Measurements from ENCODE around the gene HPCAL1.
A peak's percentile ranks its signal among the peaks of the same experiment; 100 is the strongest.
"Not testable (repeated sequence)": the region's sequence is repeated elsewhere in the genome, so short reads cannot be mapped to it uniquely, and the experiment has no call there.

The HPCAL1 gene

DNA sequence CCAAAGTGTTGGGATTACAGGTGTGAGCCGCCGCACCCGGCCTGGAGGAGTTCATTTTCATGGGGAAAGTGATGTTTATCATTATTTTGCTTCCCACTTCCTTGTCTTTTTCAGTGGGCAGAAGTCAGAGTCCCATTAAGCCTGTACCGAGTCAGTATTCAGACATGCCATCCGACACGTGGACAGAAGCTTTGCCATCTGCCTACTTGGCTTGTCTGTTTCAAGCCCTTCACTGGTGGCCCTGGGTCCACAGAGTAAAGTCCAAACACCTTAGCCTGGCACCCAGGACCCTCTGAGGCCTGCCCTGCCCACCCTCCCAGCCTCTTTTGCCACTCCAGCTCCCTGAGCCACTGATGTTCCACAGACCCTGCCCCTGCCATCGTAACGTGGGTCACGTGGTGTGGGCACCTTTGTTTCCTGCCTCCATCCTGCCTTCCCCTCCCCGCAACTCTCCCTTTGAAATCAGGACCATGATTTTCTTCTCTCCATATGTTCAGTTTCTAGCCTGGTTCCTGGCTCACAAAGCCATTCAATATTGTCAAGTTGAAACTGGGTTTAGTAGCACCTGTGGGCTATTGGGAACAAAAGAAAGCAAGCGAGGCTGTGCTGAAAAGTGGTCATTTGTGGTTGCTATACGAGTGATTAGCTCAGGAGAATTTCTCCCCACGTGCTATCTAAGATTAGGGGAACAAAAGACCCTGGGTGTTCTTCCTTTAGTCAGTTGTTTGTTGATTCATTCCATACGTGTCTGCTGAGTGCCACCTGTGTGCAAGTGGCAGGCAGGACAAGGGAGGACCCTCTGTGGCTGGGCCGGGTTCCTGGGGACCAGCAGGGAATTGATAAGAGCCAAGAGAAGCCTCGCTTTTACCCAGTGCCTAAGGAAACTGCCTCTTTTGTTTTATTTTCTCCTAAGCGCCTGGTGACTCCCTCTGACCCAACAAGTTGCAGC lies 150.5 kb downstream of the HPCAL1 start:
- TF ChIP-seq CTCF (conservative IDR thresholded peaks at IDR 0.05; ENCODE audit: low read length), result no peak
- no peak overlapping the region for H3K4me3 ChIP-seq (ENCODE audit: low read length)
- no peak for DNase-seq (ENCODE audit: low read depth)

DNA sequence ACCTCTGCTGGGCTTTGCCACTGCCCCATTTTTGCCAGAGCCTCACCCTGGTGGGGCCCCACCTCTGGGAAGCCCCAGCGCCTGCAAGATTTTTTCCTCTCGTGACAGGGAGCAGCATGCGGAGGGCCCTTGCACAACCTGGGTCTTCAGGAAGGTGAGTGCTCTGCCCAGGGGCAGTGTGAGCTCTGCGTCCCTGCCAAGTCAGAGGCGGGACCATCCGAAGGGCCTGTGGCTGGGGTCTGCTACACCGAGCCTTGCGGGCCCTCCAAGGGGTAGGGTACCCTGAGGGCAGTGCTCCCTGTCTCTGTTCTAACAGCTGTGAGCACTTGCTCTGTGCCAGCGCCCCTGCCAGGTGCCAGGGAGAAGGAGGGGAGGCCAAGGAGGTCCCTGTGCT lies 151.2 kb downstream of the HPCAL1 start:
- TF ChIP-seq CTCF (conservative IDR thresholded peaks at IDR 0.05; ENCODE audit: low read length), result no peak
- no peak for DNase-seq (ENCODE audit: low read depth)
- no peak overlapping the region for H3K4me3 ChIP-seq (ENCODE audit: low read length)

- no peak overlapping the region for H3K4me3 ChIP-seq (ENCODE audit: low read length)
- no peak for DNase-seq (ENCODE audit: low read depth)
- no peak for TF ChIP-seq CTCF (conservative IDR thresholded peaks at IDR 0.05; ENCODE audit: low read length)
Measured at GRCh38 chr2:10454505-10454904, 151.8 kb downstream of the HPCAL1 start.

GRCh38 chr2:10457195-10457594 lies 154.5 kb downstream of the HPCAL1 start:
- DNase-seq (ENCODE audit: low read depth); H3K4me3 ChIP-seq (ENCODE audit: low read length): not testable (repeated sequence)

DNA sequence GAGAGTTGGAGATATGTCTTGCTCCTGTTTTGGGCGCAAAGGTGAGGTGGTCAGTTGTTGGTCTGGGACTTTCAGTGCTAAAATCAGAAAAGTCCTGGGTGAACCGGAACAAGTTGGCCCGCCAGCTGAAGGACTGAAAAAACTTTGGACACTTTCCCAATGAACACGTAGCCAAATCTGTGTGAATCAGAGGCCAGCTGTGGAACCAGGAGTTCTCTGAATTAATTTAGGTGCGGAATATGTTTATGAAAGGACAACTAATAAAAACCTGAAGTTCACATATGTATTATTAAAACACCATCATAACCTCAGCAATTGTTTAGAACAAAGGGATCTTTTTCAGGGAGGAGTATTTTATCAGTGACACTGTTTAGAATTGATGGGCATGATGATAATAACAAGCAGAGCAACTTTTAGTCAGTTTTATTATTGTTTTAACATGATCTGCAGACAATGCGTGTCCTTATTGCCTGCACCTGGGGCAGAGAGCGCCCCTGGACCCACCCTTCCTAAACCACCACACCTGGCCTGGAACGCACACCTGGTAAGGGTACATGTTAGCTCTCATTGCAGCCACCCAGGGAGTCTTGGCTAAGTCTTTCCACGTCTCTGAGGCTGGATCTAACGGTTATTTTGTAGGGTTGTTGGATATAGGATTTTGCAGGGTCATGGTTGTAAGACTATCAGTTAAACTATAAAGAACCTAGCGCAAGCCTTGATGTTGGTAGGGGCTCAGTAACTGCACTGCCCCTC lies 155.3 kb downstream of the HPCAL1 start:
- TF ChIP-seq CTCF (conservative IDR thresholded peaks at IDR 0.05; ENCODE audit: low read length), result no peak
- peak; percentile 54 for DNase-seq (ENCODE audit: low read depth)
- no peak overlapping the region for H3K4me3 ChIP-seq (ENCODE audit: low read length)

GRCh38 chr2:10460366-10460796 lies 157.7 kb downstream of the HPCAL1 start:
- no peak for TF ChIP-seq CTCF (conservative IDR thresholded peaks at IDR 0.05; ENCODE audit: low read length)
- DNase-seq (ENCODE audit: low read depth), result no peak
- no peak overlapping the region for H3K4me3 ChIP-seq (ENCODE audit: low read length)

DNA sequence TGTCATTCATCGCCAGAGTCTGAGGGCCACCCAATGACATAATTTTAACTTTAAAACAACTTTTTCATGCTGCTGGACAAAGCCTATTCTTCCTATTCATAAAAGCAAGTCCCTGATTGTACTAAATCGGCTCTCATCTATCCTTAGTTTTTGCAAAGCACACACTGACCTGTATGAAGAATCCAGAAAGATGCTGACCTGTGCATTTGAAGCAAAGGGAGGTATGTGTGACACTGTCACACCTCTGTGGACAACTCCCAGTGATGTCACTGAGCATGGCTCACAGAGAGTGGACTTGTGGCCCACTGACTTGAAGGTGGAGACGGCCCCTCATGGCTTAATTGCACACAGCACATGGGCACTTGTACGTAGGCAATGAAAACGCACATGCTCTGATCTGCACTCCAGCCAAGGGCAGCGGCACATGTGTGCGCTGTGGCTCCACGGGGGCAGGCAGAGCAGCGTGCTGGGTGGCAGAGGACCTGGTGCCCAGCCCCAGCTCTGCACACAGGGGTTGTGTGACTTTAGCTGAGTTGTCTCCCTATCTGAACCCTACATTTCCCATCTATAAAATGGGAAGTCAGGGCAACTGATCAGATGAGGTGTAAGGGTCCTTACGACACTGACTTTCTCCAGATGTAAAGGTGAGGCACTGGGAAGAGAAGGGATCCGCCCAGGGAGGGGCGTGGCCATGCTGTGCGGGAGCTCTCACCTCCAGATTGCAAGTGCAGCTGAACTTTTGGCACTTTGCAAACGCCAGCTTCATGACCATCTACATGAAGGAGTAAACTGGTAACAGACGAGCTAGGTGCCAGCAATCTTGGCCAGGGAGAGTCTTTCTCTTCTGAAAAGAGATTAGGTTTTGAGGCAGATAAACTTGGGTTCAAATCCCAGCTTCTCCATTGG lies 159.7 kb downstream of the HPCAL1 start:
- no peak for TF ChIP-seq CTCF (conservative IDR thresholded peaks at IDR 0.05; ENCODE audit: low read length)
- no peak overlapping the region for H3K4me3 ChIP-seq (ENCODE audit: low read length)
- no peak for DNase-seq (ENCODE audit: low read depth)

All from AG10803 (cell line).